HL-60 (cell line): ENCODE results near the gene SYT11.

ENCODE experiments used
- DNase-seq, 2 experiments: peaks; one replicate each; pipeline ENCODE4 v3.0.0-alpha.2; 2010 to 2020; ENCODE audit warnings: low read depth in 1 of 2, low spot score in 1 of 2
- H3K27ac ChIP-seq: fragments of 250-450 bp; sonication (Bioruptor Pico); replicated peaks from 2 replicates; pipeline ENCODE4 v1.5.1; 2020; ENCODE audit warnings: mild to moderate bottlenecking, moderate library complexity
- H3K27me3 ChIP-seq: fragments of 250-450 bp; sonication (Bioruptor Pico); 2 replicates; pipeline ENCODE4 v1.5.1; 2021; ENCODE audit warnings: mild to moderate bottlenecking, moderate library complexity; ENCODE audit not compliant: insufficient read depth, poor library complexity, severe bottlenecking
- H3K4me3 ChIP-seq: replicated peaks from 2 replicates; pipeline ENCODE4 v1.5.1; 2011; ENCODE audit warnings: mild to moderate bottlenecking, control low read depth, low read length; ENCODE audit not compliant: insufficient read depth
- CTCF ChIP-seq: IDR thresholded peaks from one replicate; pipeline ENCODE4 v1.5.1; 2011; ENCODE audit warnings: low read length, control low read depth, inconsistent platforms; ENCODE audit not compliant: insufficient read depth
- GABPA ChIP-seq: IDR thresholded peaks from 2 replicates; pipeline ENCODE4 v1.6.1; 2012; ENCODE audit warnings: low read depth
- POLR2AphosphoS5 ChIP-seq: IDR thresholded peaks from 2 replicates; pipeline ENCODE4 v1.6.1; 2012; ENCODE audit warnings: low read depth
- REST ChIP-seq: IDR thresholded peaks from 2 replicates; pipeline ENCODE4 v1.6.1; 2012; ENCODE audit warnings: low read depth; ENCODE audit not compliant: insufficient replicate concordance
- SPI1 ChIP-seq: IDR thresholded peaks from 2 replicates; pipeline ENCODE4 v1.6.1; 2012; ENCODE audit warnings: low read depth, mild to moderate bottlenecking, borderline replicate concordance

The SYT11 gene

GRCh38 chr1:155880251-155880650 lies 20.9 kb downstream of the SYT11 start:
- no peak for TF ChIP-seq GABPA
- TF ChIP-seq SPI1, result no peak
- no peak for TF ChIP-seq POLR2AphosphoS5
- no peak for TF ChIP-seq REST
- TF ChIP-seq CTCF, result no peak
- H3K27ac ChIP-seq, result no peak overlapping the region
- no peaks in the 10 kb centered on the region for H3K27me3 ChIP-seq
- no peak for DNase-seq
- H3K4me3 ChIP-seq, result no peak overlapping the region

- no peak for TF ChIP-seq SPI1
- no peak for TF ChIP-seq POLR2AphosphoS5
- no peak for TF ChIP-seq REST
- TF ChIP-seq CTCF, result no peak
- no peak for TF ChIP-seq GABPA
- no peak overlapping the region for H3K4me3 ChIP-seq
- no peak for DNase-seq
- H3K27me3 ChIP-seq, result no peaks in the 10 kb centered on the region
- H3K27ac ChIP-seq, result no peak overlapping the region
Measured at GRCh38 chr1:155880950-155881349, 21.6 kb downstream of the SYT11 start.

GRCh38 chr1:155882235-155882634 lies 22.9 kb downstream of the SYT11 start:
- TF ChIP-seq GABPA (no peak), CTCF (no peak), POLR2AphosphoS5 (no peak), SPI1 (no peak), REST (no peak)
- DNase-seq, result no peak
- H3K27ac ChIP-seq, result no peak overlapping the region

More at GRCh38 chr1:155882235-155882634, 22.9 kb downstream of the SYT11 start:
- Histone ChIP-seq H3K4me3 (no peak overlapping the region), H3K27me3 (no peaks in the 10 kb centered on the region)
